CD14-positive monocyte (primary cell): ENCODE data around the gene PITPNC1. TPM values are rescaled to one million over a fixed set of nuclear protein-coding genes. Genes with fewer than 3 reads are reported as not detected.

Experiments
- DNase-seq, 3 donors: peaks; one replicate each; pipeline ENCODE4 v3.0.0-alpha.2; 2011 to 2022
- H2AFZ ChIP-seq: 2 replicates; pipeline ENCODE4 v1.6.0; 2012; ENCODE audit warnings: mild to moderate bottlenecking, low read depth, low read length, inconsistent platforms; ENCODE audit not compliant: insufficient read depth, poor library complexity, severe bottlenecking
- H3K27ac ChIP-seq, 2 donors: 1 replicate in 1 of 2; 2 replicates in 1 of 2; pipeline ENCODE4 v1.5.1; 2012 to 2013; ENCODE audit warnings: low read length in 2 of 2, control low read depth in 1 of 2, inconsistent platforms in 1 of 2, low read depth in 1 of 2, mild to moderate bottlenecking in 1 of 2
- H3K27me3 ChIP-seq, 2 donors: one replicate each; pipeline versions ENCODE4 v1.6.0 to v1.6.1; 2011 to 2013; ENCODE audit warnings: low read length in 2 of 2; ENCODE audit not compliant: control insufficient read depth in 2 of 2, insufficient read depth in 2 of 2
- H3K36me3 ChIP-seq, 2 donors: replicated peaks in 1 of 2; 1 replicate in 1 of 2; 2 replicates in 1 of 2; pipeline versions ENCODE4 v1.5.1 to v1.6.1; 2012 to 2013; ENCODE audit warnings: low read length in 2 of 2, control low read depth in 1 of 2, inconsistent platforms in 1 of 2, mild to moderate bottlenecking in 1 of 2; ENCODE audit not compliant: insufficient read depth in 2 of 2, control insufficient read depth in 1 of 2
- H3K4me1 ChIP-seq, 2 donors: 1 replicate in 1 of 2; 2 replicates in 1 of 2; pipeline versions ENCODE4 v1.5.1 to v1.6.1; 2012 to 2013; ENCODE audit warnings: low read length in 2 of 2, control low read depth in 1 of 2, inconsistent platforms in 1 of 2, mild to moderate bottlenecking in 1 of 2, moderate library complexity in 1 of 2; ENCODE audit not compliant: insufficient read depth in 2 of 2, control insufficient read depth in 1 of 2
- H3K4me2 ChIP-seq: replicated peaks from 2 replicates; pipeline ENCODE3; 2012; ENCODE audit warnings: low read length, moderate library complexity, mild to moderate bottlenecking; ENCODE audit not compliant: poor library complexity, severe bottlenecking; ENCODE audit errors: extremely low read depth
- H3K4me3 ChIP-seq, 3 experiments: fragments of 200-600 bp in 1 of 3; sonication (generic) in 1 of 3; replicated peaks in 1 of 3; 1 replicate in 2 of 3; 2 replicates in 1 of 3; pipeline ENCODE4 v1.5.1; 2011 to 2013; ENCODE audit warnings: low read length in 3 of 3, mild to moderate bottlenecking in 3 of 3, control low read depth in 2 of 3, low read depth in 2 of 3, inconsistent platforms in 1 of 3, moderate library complexity in 1 of 3
- H3K79me2 ChIP-seq: 2 replicates; pipeline ENCODE4 v1.6.0; 2012; ENCODE audit warnings: mild to moderate bottlenecking, control low read depth, inconsistent platforms, low read length, moderate library complexity; ENCODE audit not compliant: insufficient read depth
- H3K9ac ChIP-seq: 2 replicates; pipeline ENCODE4 v1.6.0; 2017; ENCODE audit warnings: low read length, mild to moderate bottlenecking; ENCODE audit not compliant: insufficient read depth, poor library complexity, severe bottlenecking
- H3K9me3 ChIP-seq, 2 donors: replicated peaks in 1 of 2; 1 replicate in 1 of 2; 2 replicates in 1 of 2; pipeline versions ENCODE4 v1.5.1 to v1.6.1; 2012 to 2013; ENCODE audit warnings: low read length in 2 of 2, control low read depth in 1 of 2; ENCODE audit not compliant: control insufficient read depth in 1 of 2, insufficient read depth in 1 of 2
- H4K20me1 ChIP-seq: 2 replicates; pipeline ENCODE4 v1.6.0; 2012; ENCODE audit warnings: mild to moderate bottlenecking, low read length, control low read depth, moderate library complexity; ENCODE audit not compliant: insufficient read depth
- H3K27ac Mint-ChIP-seq, 7 donors: one replicate each; pipeline ENCODE4 v1.8.0; 2020; ENCODE audit warnings: mild to moderate bottlenecking in 7 of 7, mixed read lengths in 7 of 7, moderate library complexity in 6 of 7, inconsistent platforms in 2 of 7
- H3K27me3 Mint-ChIP-seq, 3 donors: one replicate each; pipeline ENCODE4 v1.8.0; 2021 to 2022; ENCODE audit warnings: low read depth in 3 of 3, mild to moderate bottlenecking in 3 of 3, mixed read lengths in 3 of 3, moderate library complexity in 3 of 3, inconsistent platforms in 1 of 3
- H3K36me3 Mint-ChIP-seq, 2 donors: one replicate each; pipeline ENCODE4 v1.8.0; 2020; ENCODE audit warnings: mixed read lengths in 2 of 2, inconsistent platforms in 1 of 2, mild to moderate bottlenecking in 1 of 2
- H3K4me1 Mint-ChIP-seq: one replicate; pipeline ENCODE4 v1.8.0; 2020; ENCODE audit warnings: mild to moderate bottlenecking, mixed read lengths
- H3K4me3 Mint-ChIP-seq, 2 donors: one replicate each; pipeline ENCODE4 v1.8.0; 2020; ENCODE audit warnings: mild to moderate bottlenecking in 2 of 2, mixed read lengths in 2 of 2, moderate library complexity in 1 of 2
- H3K9me3 Mint-ChIP-seq, 7 donors: one replicate each; pipeline ENCODE4 v1.8.0; 2020 to 2022; ENCODE audit warnings: mixed read lengths in 7 of 7, mild to moderate bottlenecking in 6 of 7, moderate library complexity in 6 of 7, inconsistent platforms in 2 of 7
- CTCF ChIP-seq: fragments of 200-600 bp; IDR thresholded peaks from one replicate; pipeline ENCODE4 v1.8.0; 2022; ENCODE audit warnings: antibody characterized with exemption, mild to moderate bottlenecking
- WGBS: methylation state at CpG from one replicate; pipeline ENCODE4 v1.1.5; 2013; ENCODE audit warnings: missing lambda C conversion rate; ENCODE audit not compliant: insufficient coverage; 5-methylcytosine and 5-hydroxymethylcytosine counted together
- intact Hi-C, 2 donors: fragments of 100-400 bp; cut with micrococcal nuclease; formaldehyde crosslinking; loops; one replicate each; pipeline versions ENCODE4 v1.15.0 to v1.15.1; 2023
- polyA plus RNA-seq, 3 donors: library from polyadenylated mRNA; depleted of rRNA in 1 of 3; unstranded in 2 of 3; stranded (reverse) in 1 of 3; fragments of 300-500 nt in 2 of 3; fragments of >200 nt in 1 of 3; fragmentation: Illumina TruSeq in 2 of 3; gene quantifications; 1 replicate in 2 of 3; 2 replicates in 1 of 3; pipeline ENCODE4 v1.2.3, GENCODE V29; 2012 to 2021

Gene PITPNC1
- polyA plus RNA-seq, 3 donors: 18.5 to 31.0 (median 21.7) TPM

DNA sequence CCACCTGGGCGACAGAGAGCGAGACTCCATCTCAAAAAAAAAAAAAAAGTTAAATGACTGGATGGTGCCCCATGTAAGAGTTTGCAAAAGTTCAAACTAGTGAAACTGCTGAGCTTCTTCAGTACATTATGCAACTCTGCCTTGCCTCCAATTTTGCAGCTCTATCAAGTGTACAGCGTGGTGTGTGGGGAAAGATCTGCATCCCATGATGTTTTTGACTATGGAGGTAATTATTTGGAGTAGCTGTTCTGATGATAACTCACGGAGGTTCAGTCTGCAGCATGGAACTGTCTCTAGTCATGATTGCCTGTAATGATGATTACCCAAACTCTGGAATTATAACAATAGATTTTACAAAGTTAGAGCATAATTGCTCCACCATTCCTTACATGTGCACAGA is 149.6 kb downstream of the PITPNC1 start:
- H3K9ac ChIP-seq: no peak overlapping the region
- H3K4me3 ChIP-seq: no peak overlapping the region
- 75% methylated on average over 2 of the region's 4 CpGs for WGBS
- Mint-ChIP-seq H3K9me3 (no peaks in the 10 kb centered on the region), H3K4me3 (no peak overlapping the region), H3K27ac (no peak overlapping the region), H3K36me3 (peaks cover 1 to 7% of the 10 kb centered on the region in 2 donors), H3K4me1 (peaks cover 5% of the 10 kb centered on the region), H3K27me3 (peaks cover 0 to 1% (median 0%) of the 10 kb centered on the region in 3 donors)
- no peak for DNase-seq
- no peak overlapping the region for H2AFZ ChIP-seq
- intact Hi-C loops: no loop called here
- no peak for TF ChIP-seq CTCF
- H3K79me2 ChIP-seq: peaks cover 3% of the 10 kb centered on the region
- no peak overlapping the region for H3K27ac ChIP-seq
- H3K36me3 ChIP-seq: no peaks in the 10 kb centered on the region
- no peaks in the 10 kb centered on the region for H3K27me3 ChIP-seq
- H4K20me1 ChIP-seq: peaks cover 33% of the 10 kb centered on the region
- no peak overlapping the region for H3K4me2 ChIP-seq
- no peaks in the 10 kb centered on the region for H3K4me1 ChIP-seq
- no peaks in the 10 kb centered on the region for H3K9me3 ChIP-seq

GRCh38 chr17:67528751-67529436 is 151.8 kb downstream of the PITPNC1 start:
- Histone ChIP-seq H3K27ac (no peak overlapping the region), H3K4me2 (no peak overlapping the region), H3K4me1 (no peaks in the 10 kb centered on the region), H3K9ac (no peak overlapping the region), H3K9me3 (no peaks in the 10 kb centered on the region), H2AFZ (no peak overlapping the region), H3K79me2 (no peaks in the 10 kb centered on the region), H3K4me3 (no peak overlapping the region), H3K27me3 (no peaks in the 10 kb centered on the region), H4K20me1 (peaks cover 35% of the 10 kb centered on the region), H3K36me3 (peaks cover 0 to 2% of the 10 kb centered on the region in 2 donors)
- Mint-ChIP-seq H3K4me1 (peaks cover 4% of the 10 kb centered on the region), H3K9me3 (no peaks in the 10 kb centered on the region), H3K27ac (no peak overlapping the region), H3K4me3 (no peak overlapping the region), H3K36me3 (peaks cover 5 to 18% of the 10 kb centered on the region in 2 donors), H3K27me3 (peaks cover 0 to 1% (median 0%) of the 10 kb centered on the region in 3 donors)
- no peak for DNase-seq
- intact Hi-C loops: no loop called here
- 93% methylated on average over 19 of the region's 22 CpGs for WGBS
- TF ChIP-seq CTCF: no peak
